HG02884 (cell line): ENCODE data around the gene ATMIN.
A peak's percentile ranks its signal among the peaks of the same experiment; 100 is the strongest.

Experiments used
- ATAC-seq: cut with Tn5 transposase; IDR thresholded peaks from one replicate; pipeline ENCODE4 v1.9.1; 2021; ENCODE audit warnings: mild to moderate bottlenecking, moderate library complexity; ENCODE audit not compliant: unreplicated experiment

The ATMIN gene, protein sequence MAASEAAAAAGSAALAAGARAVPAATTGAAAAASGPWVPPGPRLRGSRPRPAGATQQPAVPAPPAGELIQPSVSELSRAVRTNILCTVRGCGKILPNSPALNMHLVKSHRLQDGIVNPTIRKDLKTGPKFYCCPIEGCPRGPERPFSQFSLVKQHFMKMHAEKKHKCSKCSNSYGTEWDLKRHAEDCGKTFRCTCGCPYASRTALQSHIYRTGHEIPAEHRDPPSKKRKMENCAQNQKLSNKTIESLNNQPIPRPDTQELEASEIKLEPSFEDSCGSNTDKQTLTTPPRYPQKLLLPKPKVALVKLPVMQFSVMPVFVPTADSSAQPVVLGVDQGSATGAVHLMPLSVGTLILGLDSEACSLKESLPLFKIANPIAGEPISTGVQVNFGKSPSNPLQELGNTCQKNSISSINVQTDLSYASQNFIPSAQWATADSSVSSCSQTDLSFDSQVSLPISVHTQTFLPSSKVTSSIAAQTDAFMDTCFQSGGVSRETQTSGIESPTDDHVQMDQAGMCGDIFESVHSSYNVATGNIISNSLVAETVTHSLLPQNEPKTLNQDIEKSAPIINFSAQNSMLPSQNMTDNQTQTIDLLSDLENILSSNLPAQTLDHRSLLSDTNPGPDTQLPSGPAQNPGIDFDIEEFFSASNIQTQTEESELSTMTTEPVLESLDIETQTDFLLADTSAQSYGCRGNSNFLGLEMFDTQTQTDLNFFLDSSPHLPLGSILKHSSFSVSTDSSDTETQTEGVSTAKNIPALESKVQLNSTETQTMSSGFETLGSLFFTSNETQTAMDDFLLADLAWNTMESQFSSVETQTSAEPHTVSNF

DNA sequence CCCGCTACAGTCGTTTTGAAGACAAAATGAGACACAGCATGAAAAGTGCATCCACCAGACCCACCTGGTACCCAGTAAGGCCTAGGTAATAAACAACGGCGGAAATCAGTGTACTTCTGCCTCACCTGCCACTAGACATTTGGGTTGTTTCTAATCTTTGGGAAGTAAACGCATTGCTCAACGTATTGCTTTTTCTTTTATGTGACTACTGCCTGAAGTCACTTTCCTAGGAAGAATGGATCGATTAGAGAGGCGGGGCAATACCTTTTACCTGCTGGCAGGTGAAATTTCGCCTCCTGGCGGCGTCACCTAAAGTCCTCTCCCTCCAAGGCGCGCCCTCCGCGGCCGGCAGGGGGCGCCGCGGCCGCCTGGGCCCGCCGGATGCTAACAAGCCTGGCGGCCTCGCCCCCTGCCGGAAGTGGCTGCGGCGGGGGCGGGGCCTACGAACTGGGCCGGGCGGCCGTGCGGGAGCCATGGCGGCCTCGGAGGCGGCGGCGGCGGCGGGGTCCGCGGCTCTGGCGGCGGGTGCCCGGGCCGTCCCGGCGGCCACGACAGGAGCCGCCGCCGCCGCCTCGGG is at the start of gene ATMIN:
Gene ATMIN (plus strand): TSS at position 445 of the 577 bp plus-strand sequence. CDS start 29 bp downstream, at position 474.
- peak; percentile 82 for ATAC-seq

DNA sequence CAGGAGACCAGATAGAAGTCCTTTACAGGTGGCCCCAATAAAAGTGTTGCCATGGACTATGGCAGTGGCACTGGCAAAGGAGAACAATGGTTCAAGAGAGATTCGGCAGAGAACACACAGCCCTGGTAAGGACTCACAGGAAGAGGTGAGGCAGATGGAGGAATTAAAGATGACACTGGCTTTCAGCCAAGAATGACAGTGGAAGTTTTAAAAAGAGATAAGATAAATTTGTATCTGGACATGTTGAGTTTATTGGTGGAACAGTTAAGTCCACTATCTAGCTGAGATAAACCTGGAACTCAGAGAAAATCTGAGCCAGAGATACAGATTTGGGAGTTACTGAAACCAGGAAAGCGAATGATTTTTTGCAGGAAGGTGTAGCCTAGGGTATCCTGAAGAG is 49.1 kb upstream of the ATMIN start:
- no peak for ATAC-seq

DNA sequence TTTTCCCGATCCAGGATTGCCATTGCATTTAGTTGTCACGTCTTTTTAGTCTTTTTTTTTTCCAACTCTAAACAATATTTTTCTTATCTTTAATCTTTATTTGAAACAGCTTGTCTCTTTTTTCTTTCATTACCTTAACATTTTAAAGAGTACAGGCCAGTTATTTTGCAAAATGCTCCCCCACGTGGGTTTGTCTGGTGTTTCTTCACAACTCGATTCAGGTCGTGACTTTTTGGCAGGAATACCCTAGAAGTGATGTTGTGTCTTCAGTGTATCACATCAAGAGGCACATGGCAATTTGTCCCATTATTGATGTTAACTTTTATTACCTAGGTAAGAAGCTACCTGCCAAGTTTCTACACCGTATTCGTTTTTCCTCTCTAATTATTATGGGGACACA is 46.9 kb upstream of the ATMIN start:
- ATAC-seq: no peak

DNA sequence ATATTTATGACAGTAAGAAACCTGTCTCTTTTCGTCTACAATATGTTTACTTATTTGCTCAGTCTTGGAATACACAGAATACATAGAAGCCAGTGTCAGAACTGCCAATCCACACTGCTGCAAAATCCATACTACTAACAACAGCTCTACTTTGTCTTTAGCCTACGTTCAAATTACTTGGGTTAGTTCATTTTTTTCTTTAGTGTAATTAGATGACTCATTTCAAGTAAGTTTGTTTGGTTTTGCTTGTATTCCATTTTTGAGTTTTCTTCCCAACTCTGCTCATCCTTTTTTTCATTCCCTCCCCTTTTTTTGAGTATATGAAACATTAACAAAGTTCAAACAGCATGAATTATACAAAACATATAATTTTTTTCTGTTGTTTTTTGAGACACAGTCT is 45.8 kb upstream of the ATMIN start:
- ATAC-seq: no peak

DNA sequence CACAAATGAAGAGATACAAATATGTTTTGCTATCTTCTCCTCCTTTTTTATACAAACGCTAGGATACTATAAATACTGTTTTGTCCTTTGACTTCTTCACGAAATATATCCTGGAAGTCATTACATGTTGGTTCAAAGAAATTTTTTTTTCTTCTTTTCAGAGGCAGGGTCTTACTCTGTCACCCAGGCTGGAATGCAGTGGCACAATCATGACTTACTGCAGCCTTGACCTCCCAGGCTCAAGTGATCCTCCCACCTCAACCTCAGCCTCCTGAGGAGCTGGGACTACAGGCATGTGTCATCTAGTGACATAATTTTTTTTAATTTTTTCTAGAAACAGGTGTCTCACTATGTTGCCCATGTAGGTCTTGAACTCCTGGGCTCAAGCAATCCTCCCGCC is 45.1 kb upstream of the ATMIN start:
- no peak for ATAC-seq

GRCh38 chr16:80990978-80991377 is 44.7 kb upstream of the ATMIN start:
- no peak for ATAC-seq

- ATAC-seq: no peak
Measured at GRCh38 chr16:80991792-80992430, 43.7 kb upstream of the ATMIN start.

GRCh38 chr16:80992676-80993293 is 42.9 kb upstream of the ATMIN start:
- ATAC-seq: no peak

GRCh38 chr16:80993307-80993706 is 42.3 kb upstream of the ATMIN start:
- no peak for ATAC-seq

GRCh38 chr16:80993834-80994233 is 41.8 kb upstream of the ATMIN start:
- ATAC-seq: no peak

DNA sequence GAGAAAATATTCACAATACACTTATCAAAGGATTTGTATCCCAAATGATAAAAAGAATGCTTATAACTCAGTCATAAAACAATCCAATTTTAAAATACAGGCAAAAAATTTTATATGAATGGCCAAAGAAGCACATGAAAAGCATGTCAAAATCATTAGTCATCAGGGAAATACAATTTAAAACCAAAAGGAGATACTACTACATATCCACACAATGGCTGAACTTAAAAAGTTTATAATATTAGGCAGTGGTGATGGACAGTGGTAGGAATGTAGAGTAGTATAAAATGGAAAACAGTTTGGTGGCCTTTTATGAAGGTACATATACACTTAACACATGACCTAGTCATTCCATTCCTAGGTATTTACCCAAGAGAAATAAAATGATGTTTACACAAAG is 41.2 kb upstream of the ATMIN start:
- no peak for ATAC-seq

DNA sequence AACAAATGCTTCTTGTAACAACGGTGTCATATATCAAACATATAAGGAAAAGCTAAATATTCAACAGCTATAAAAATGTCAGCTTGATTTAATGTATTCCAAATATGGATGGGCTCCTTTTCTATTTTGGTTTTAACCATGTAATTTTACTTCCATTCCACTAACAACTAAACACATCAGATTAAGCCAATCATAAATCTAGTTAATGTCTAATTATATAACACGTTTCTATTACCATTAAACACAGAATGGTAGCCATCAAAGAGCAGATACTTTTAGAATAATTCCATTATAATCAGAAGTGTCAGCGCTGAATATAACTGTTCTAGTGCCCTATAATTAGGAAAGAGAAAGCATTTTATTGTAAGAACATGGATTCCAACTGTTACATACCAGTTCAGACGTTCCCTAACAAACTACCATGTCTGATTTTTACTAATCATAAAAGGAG is 38.9 kb upstream of the ATMIN start:
- ATAC-seq: no peak

- ATAC-seq: no peak
Measured at GRCh38 chr16:80997139-80997798, 38.4 kb upstream of the ATMIN start.

DNA sequence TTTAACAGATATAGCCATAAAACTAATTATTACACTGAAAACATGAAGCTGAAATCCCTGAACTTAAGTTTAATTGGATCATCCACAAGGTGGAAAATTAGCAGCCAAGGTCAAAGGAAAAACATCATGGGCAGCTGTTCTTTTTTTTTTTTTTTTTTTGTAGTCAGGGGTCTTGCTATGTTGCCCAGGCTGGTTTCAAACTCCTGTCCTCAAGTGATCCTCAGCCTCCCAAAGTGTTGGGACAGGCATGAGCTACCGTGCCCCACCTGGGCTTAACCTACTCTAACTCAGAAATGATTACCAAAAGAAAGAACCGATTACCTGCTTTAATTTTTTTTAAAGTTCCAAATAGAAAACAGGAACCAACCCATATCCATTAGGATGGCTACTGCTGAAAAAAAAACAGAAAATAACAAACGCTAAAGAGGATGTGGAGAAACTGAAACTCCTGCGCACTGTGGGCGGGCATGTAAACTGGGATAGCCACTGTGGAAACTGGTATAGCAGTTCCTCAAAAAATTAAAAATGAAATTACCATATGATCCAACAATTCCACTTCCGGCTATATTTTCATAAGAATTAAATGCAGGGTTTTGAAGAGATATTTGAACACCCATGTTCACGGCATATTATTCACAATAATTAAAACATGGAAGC is 37.5 kb upstream of the ATMIN start:
- ATAC-seq: no peak

GRCh38 chr16:81000873-81001272 is 34.8 kb upstream of the ATMIN start:
- ATAC-seq: no peak

GRCh38 chr16:81001330-81001729 is 34.3 kb upstream of the ATMIN start:
- no peak for ATAC-seq

DNA sequence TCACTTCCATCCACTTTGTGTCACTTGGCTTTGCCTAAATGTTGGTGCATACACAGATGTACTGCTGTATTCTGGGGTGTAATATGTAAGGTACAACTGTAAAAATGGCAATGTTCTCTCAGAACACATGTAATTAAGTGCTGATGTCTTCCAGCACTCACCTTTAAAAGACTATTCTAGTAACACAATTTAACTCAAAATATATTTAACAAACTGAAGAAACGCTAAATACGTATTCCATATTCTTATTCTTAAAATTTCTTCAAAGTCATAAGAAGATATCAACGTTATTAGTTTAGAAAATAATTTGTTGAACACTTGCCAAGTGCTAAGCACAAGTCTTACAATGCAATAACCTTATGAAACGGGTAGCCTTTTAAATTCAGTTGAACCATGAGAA is 32.6 kb upstream of the ATMIN start:
- ATAC-seq: no peak

DNA sequence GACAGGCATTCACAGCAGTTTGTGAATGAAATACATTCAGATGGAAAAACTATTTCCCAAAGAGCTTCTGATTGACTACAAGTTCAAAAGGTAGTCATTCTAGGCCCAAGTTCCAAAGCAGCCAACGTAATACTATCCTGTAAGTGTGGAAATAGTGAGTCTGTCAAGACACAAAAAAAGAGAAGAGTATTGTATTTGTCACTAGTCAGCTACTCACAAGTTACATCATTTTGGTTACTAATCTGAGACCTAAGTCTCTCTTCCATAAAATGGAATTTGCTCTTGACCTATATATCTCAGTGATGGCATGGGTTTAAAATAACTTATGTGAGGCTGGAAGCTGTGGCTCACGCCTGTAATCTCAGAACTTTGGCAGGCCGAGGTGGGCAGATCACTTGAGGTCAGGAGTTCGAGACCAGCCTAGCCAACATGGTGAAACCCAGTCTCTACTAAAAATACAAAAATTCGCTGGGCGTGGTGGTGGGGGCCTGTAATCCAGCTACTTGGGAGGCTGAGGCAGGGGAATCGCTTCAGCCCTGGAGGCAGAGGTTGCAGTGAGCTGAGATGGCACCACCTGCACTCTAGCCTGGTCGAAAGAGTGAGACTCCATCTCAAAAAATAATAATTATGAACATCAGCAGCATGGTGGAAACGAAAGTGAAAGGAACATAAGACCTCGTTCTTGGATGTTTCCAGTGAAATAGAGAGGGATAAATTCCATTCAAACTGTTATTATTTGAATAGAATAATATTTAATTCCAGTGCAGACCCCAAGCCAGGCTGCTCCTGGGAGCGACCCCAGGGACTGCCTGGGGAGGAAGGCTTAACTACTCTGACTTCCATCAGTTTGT is 31.8 kb upstream of the ATMIN start:
- no peak for ATAC-seq
